GM12891 (cell line): Measurements from ENCODE around the gene KRT35.

Experiments used
- POLR2A ChIP-seq: IDR thresholded peaks from 2 replicates; pipeline ENCODE4 v1.6.1; 2011; ENCODE audit warnings: low read depth, low read length, control low read depth
- POLR2AphosphoS5 ChIP-seq: IDR thresholded peaks from 2 replicates; pipeline ENCODE4 v1.6.1; 2011; ENCODE audit warnings: low read depth, low read length, control low read depth
- SPI1 ChIP-seq: IDR thresholded peaks from 2 replicates; pipeline ENCODE4 v1.6.1; 2011; ENCODE audit warnings: low read depth, low read length, control low read depth
- TAF1 ChIP-seq: IDR thresholded peaks from 2 replicates; pipeline ENCODE4 v1.6.1; 2011; ENCODE audit warnings: low read depth, low read length, control low read depth

DNA sequence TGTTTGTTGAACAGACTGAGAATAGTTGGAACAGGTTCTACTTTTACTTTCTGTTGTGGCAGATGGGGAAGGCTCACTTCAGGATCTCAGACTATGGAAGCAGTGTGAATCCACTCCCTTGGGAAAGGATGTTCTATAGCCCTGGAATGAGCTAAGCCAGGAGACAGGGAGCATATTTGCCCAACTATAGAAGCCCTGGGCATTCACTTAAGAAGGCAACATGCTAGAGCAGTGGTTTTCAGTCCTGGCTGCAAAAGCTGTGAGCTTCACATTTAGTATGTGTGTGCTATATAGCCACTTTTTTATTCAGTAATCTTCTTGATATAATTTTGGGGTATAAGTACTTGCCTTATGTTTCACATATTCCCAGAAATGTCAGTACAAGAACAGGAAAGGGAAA lies 12.6 kb downstream of the KRT35 start:
- TF ChIP-seq POLR2AphosphoS5, result no peak
- no peak for TF ChIP-seq POLR2A
- TF ChIP-seq TAF1, result no peak
- no peak for TF ChIP-seq SPI1
